Measurements from ENCODE around the gene PPP5C. TPM values are rescaled to one million over a fixed set of nuclear protein-coding genes. Genes with fewer than 3 reads are reported as not detected.
"Not testable (repeated sequence)": the region's sequence is repeated elsewhere in the genome, so short reads cannot be mapped to it uniquely, and the experiment has no call there.

The PPP5C gene
- total RNA-seq, 1 experiment from 2014 or later, result 79.9 TPM

GRCh38 chr19:46428239-46429135 is 81.6 kb downstream of the PPP5C start, which contains the start of gene PNMA8C:
Gene PNMA8C, minus strand, starts transcription at chr19:46428936. Its CDS starts 577 bp downstream, at chr19:46428359.
- H3K9me3 ChIP-seq (ENCODE audit: low read length), result no peaks in the 10 kb centered on the region
- H2AFZ ChIP-seq (ENCODE audit: low read length), result no peak within 1 kb of the TSS
- H3K36me3 ChIP-seq (ENCODE audit: low read depth, low read length), result no peaks in the 10 kb centered on the region
- H4K20me1 ChIP-seq (ENCODE audit: low read length), result no peaks in the 10 kb centered on the region
- no peak within 1 kb of the TSS for H3K4me3 ChIP-seq (ENCODE audit: low read length)
- no peaks in the 10 kb centered on the region for H3K27me3 ChIP-seq (ENCODE audit: low read length)
- intact Hi-C loops (cut with micrococcal nuclease), result no loop called here
- H3F3A ChIP-seq (ENCODE audit: low read length, unreplicated experiment), result no peaks in the 10 kb centered on the region
- ChIA-PET CTCF (no interaction called here), POLR2A (ENCODE audit: unreplicated experiment) (interaction anchor here (0.5 kb wide), 1 partner anchor 16 kb away, joined by 3 read pairs; no protein-coding TSS in a partner anchor)
- no peak for DNase-seq
- H3K9ac ChIP-seq (ENCODE audit: low read length), result no peak within 1 kb of the TSS
- H3K4me1 ChIP-seq (ENCODE audit: insufficient read depth, low read length), result no peaks in the 10 kb centered on the region
- no peak within 1 kb of the TSS for H3K27ac ChIP-seq (ENCODE audit: low read length)
- no TSS peak for BruUV-seq (replicated peaks)
- no peaks in the 10 kb centered on the region for H3K9me2 ChIP-seq (replicated peaks; ENCODE audit: low read length)
- no peak for ATAC-seq
- no peak within 1 kb of the TSS for H3K4me2 ChIP-seq (ENCODE audit: low read length)
- no peak for TF ChIP-seq EZH2phosphoT487 (IDR thresholded peaks at IDR 0.05; ENCODE audit: borderline replicate concordance, low read length)
- no peak for TF ChIP-seq EZH2 (IDR thresholded peaks at IDR 0.05; ENCODE audit: low read length, unreplicated experiment)
- no peak for TF ChIP-seq CTCF (conservative IDR thresholded peaks at IDR 0.05; ENCODE audit: low read depth, low read length)
- H3K79me2 ChIP-seq (ENCODE audit: low read length), result no peaks in the 10 kb centered on the region

- ChIA-PET CTCF (no interaction called here), POLR2A (ENCODE audit: unreplicated experiment) (no interaction called here)
- no peaks in the 10 kb centered on the region for H4K20me1 ChIP-seq (ENCODE audit: low read length)
- H3K27me3 ChIP-seq (ENCODE audit: low read length), result no peaks in the 10 kb centered on the region
- no peak overlapping the region for H3K9ac ChIP-seq (ENCODE audit: low read length)
- H3K79me2 ChIP-seq (ENCODE audit: low read length), result no peaks in the 10 kb centered on the region
- no peaks in the 10 kb centered on the region for H3K9me2 ChIP-seq (replicated peaks; ENCODE audit: low read length)
- TF ChIP-seq CTCF (conservative IDR thresholded peaks at IDR 0.05; ENCODE audit: low read depth, low read length) (no peak), EZH2phosphoT487 (IDR thresholded peaks at IDR 0.05; ENCODE audit: borderline replicate concordance, low read length) (no peak), EZH2 (IDR thresholded peaks at IDR 0.05; ENCODE audit: low read length, unreplicated experiment) (no peak)
- H3K36me3 ChIP-seq (ENCODE audit: low read depth, low read length), result no peaks in the 10 kb centered on the region
- no TSS peak for BruUV-seq (replicated peaks)
- H2AFZ ChIP-seq (ENCODE audit: low read length), result no peak overlapping the region
- no peak overlapping the region for H3K27ac ChIP-seq (ENCODE audit: low read length)
- ATAC-seq (no peak), DNase-seq (no peak)
- intact Hi-C loops (cut with micrococcal nuclease), result no loop called here
- H3F3A ChIP-seq (ENCODE audit: low read length, unreplicated experiment), result no peaks in the 10 kb centered on the region
- no peaks in the 10 kb centered on the region for H3K9me3 ChIP-seq (ENCODE audit: low read length)
- H3K4me1 ChIP-seq (ENCODE audit: insufficient read depth, low read length), result no peaks in the 10 kb centered on the region
- H3K4me2 ChIP-seq (ENCODE audit: low read length), result no peak overlapping the region
- H3K4me3 ChIP-seq (ENCODE audit: low read length), result no peak overlapping the region
These were observed 83.1 kb downstream of the PPP5C start for GRCh38 chr19:46429999-46430398.

GRCh38 chr19:46431824-46432223 is 84.9 kb downstream of the PPP5C start:
- no peaks in the 10 kb centered on the region for H3K79me2 ChIP-seq (ENCODE audit: low read length)
- H3K4me3 ChIP-seq (ENCODE audit: low read length), result no peak overlapping the region
- no peak for DNase-seq
- CTCF ChIA-PET, result interaction anchor here (0.7 kb wide), 1 partner anchor 46 kb away, joined by 18 read pairs; no protein-coding TSS in a partner anchor
- no peaks in the 10 kb centered on the region for H4K20me1 ChIP-seq (ENCODE audit: low read length)
- ATAC-seq, result no peak
- no peaks in the 10 kb centered on the region for H3K9me2 ChIP-seq (replicated peaks; ENCODE audit: low read length)
- no TSS peak for BruUV-seq (replicated peaks)
- no peaks in the 10 kb centered on the region for H3K27me3 ChIP-seq (ENCODE audit: low read length)
- no peaks in the 10 kb centered on the region for H3K9me3 ChIP-seq (ENCODE audit: low read length)
- intact Hi-C loops (cut with micrococcal nuclease), result no loop called here
- no peaks in the 10 kb centered on the region for H3F3A ChIP-seq (ENCODE audit: low read length, unreplicated experiment)
- no peaks in the 10 kb centered on the region for H3K36me3 ChIP-seq (ENCODE audit: low read depth, low read length)
- H2AFZ ChIP-seq (ENCODE audit: low read length), result no peak overlapping the region
- no peak overlapping the region for H3K9ac ChIP-seq (ENCODE audit: low read length)
- no peak overlapping the region for H3K27ac ChIP-seq (ENCODE audit: low read length)
- no peaks in the 10 kb centered on the region for H3K4me1 ChIP-seq (ENCODE audit: insufficient read depth, low read length)
- no peak for TF ChIP-seq CTCF (conservative IDR thresholded peaks at IDR 0.05; ENCODE audit: low read depth, low read length)
- no peak for TF ChIP-seq EZH2 (IDR thresholded peaks at IDR 0.05; ENCODE audit: low read length, unreplicated experiment)
- TF ChIP-seq EZH2phosphoT487 (IDR thresholded peaks at IDR 0.05; ENCODE audit: borderline replicate concordance, low read length), result no peak
- POLR2A ChIA-PET (ENCODE audit: unreplicated experiment), result no interaction called here
- no peak overlapping the region for H3K4me2 ChIP-seq (ENCODE audit: low read length)

- H3K4me1 ChIP-seq (ENCODE audit: insufficient read depth, low read length); H3K36me3 ChIP-seq (ENCODE audit: low read depth, low read length); ATAC-seq; CTCF ChIA-PET; H3K27ac ChIP-seq (ENCODE audit: low read length); POLR2A ChIA-PET (ENCODE audit: unreplicated experiment); H3K4me2 ChIP-seq (ENCODE audit: low read length); H3K79me2 ChIP-seq (ENCODE audit: low read length); H2AFZ ChIP-seq (ENCODE audit: low read length); H3K9ac ChIP-seq (ENCODE audit: low read length); H3K4me3 ChIP-seq (ENCODE audit: low read length); DNase-seq; H3K9me3 ChIP-seq (ENCODE audit: low read length); H3K9me2 ChIP-seq (replicated peaks; ENCODE audit: low read length); H3F3A ChIP-seq (ENCODE audit: low read length, unreplicated experiment); H3K27me3 ChIP-seq (ENCODE audit: low read length); intact Hi-C loops (cut with micrococcal nuclease); H4K20me1 ChIP-seq (ENCODE audit: low read length); BruUV-seq (replicated peaks): not testable (repeated sequence)
These were observed 86.6 kb downstream of the PPP5C start for GRCh38 chr19:46433470-46433869.

Data from PC-3 (cell line).